ENCODE results near the gene NME3. TPM values are rescaled to one million over a fixed set of nuclear protein-coding genes. Genes with fewer than 3 reads are reported as not detected.

The NME3 gene
- total and polyA plus RNA-seq, 10 of the 15 experiments (the other 5 are each of a cell fraction or from before 2014, with no cell fraction given): 0.61 to 55.5 (median 26.5) TPM

DNA sequence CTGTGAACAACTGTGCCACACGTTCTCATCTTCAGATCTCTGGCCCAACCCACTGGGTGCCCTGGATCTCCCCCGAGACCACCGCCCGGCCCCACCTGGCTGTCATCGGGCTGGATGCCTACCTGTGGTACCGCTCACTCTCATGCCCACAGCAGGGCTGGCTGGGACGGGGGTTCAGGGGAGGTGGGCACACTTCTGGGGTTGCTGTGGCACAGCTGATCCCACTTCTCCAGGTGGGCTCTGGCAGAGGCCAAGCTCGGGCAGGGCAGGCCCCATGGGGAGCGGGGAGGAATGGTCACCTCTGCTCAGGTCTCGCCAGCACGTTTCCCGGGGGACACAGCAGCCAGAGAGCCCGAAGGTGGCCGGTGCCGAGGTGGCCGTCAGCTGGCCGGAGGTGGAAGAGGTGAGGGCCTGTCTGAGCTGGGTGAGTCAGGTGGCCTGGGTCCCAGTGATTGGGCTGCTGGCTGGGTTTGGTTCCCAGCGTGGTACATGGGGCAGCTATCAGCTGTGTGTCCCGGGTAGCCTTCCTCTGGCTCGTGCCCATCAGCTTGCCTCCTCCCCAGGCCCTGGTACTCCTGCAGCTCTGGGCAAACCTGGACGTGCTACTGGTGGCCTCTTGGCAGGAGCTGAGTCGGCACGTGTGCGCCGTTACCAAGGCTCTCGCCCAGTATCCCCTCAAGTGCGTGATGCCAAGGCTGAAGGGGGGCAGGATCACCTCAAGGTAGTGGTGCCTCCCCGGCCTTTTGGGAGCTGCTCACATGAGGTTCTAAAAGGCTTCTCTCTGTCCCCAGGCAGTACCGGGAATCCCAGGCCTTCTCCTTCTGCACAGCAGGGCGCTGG, 3.9 kb upstream of the NME3 start (continued):
- TF ChIP-seq CHD1 (IDR thresholded peaks at IDR 0.05; ENCODE audit: low read depth, low read length) (no peak), IKZF2 (IDR thresholded peaks at IDR 0.05) (no peak), SRF (IDR thresholded peaks at IDR 0.05; ENCODE audit: low read depth in 2 of 2, low read length in 2 of 2) (no peak), EZH2 (IDR thresholded peaks at IDR 0.05; ENCODE audit: borderline replicate concordance, control insufficient read depth, low read depth, low read length) (no peak), ATF7 (IDR thresholded peaks at IDR 0.05; ENCODE audit: low read depth) (no peak), GATAD2B (conservative IDR thresholded peaks at IDR 0.05; ENCODE audit: low read depth) (no peak), MAX (IDR thresholded peaks at IDR 0.05; ENCODE audit: low read depth, low read length) (no peak), RELA (IDR thresholded peaks at IDR 0.05; ENCODE audit: borderline replicate concordance, partially characterized antibody) (no peak), ZBTB33 (IDR thresholded peaks at IDR 0.05) (no peak), IKZF1 (conservative IDR thresholded peaks at IDR 0.05) (no peak), BACH1 (IDR thresholded peaks at IDR 0.05; ENCODE audit: borderline replicate concordance) (no peak), RFX5 (IDR thresholded peaks at IDR 0.05; ENCODE audit: low read depth, low read length) (no peak), BHLHE40 (IDR thresholded peaks at IDR 0.05; ENCODE audit: borderline replicate concordance in 1 of 2, low read depth in 2 of 2, low read length in 1 of 2) (no peak)
- TF ChIP-seq, protein P1, sequence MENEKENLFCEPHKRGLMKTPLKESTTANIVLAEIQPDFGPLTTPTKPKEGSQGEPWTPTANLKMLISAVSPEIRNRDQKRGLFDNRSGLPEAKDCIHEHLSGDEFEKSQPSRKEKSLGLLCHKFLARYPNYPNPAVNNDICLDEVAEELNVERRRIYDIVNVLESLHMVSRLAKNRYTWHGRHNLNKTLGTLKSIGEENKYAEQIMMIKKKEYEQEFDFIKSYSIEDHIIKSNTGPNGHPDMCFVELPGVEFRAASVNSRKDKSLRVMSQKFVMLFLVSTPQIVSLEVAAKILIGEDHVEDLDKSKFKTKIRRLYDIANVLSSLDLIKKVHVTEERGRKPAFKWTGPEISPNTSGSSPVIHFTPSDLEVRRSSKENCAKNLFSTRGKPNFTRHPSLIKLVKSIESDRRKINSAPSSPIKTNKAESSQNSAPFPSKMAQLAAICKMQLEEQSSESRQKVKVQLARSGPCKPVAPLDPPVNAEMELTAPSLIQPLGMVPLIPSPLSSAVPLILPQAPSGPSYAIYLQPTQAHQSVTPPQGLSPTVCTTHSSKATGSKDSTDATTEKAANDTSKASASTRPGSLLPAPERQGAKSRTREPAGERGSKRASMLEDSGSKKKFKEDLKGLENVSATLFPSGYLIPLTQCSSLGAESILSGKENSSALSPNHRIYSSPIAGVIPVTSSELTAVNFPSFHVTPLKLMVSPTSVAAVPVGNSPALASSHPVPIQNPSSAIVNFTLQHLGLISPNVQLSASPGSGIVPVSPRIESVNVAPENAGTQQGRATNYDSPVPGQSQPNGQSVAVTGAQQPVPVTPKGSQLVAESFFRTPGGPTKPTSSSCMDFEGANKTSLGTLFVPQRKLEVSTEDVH (IDR thresholded peaks at IDR 0.05; ENCODE audit: low read depth, partially characterized antibody): no peak

Data from GM12878 (cell line).